HFF-Myc (cell line): ENCODE results near the gene RUFY3.

ENCODE experiments used
- DNase-seq: peaks from one replicate; pipeline ENCODE4 v3.0.0-alpha.2; 2011; ENCODE audit warnings: low read depth; ENCODE audit errors: extremely low read depth
- H3K4me3 ChIP-seq: replicated peaks from 2 replicates; pipeline ENCODE4 v1.5.1; 2011; ENCODE audit warnings: low read depth, mild to moderate bottlenecking, control low read depth, low read length
- CTCF ChIP-seq: IDR thresholded peaks from 2 replicates; pipeline ENCODE4 v1.5.1; 2012; ENCODE audit warnings: mild to moderate bottlenecking, low read depth, low read length, control low read depth; ENCODE audit errors: missing control alignments

The RUFY3 gene, protein sequence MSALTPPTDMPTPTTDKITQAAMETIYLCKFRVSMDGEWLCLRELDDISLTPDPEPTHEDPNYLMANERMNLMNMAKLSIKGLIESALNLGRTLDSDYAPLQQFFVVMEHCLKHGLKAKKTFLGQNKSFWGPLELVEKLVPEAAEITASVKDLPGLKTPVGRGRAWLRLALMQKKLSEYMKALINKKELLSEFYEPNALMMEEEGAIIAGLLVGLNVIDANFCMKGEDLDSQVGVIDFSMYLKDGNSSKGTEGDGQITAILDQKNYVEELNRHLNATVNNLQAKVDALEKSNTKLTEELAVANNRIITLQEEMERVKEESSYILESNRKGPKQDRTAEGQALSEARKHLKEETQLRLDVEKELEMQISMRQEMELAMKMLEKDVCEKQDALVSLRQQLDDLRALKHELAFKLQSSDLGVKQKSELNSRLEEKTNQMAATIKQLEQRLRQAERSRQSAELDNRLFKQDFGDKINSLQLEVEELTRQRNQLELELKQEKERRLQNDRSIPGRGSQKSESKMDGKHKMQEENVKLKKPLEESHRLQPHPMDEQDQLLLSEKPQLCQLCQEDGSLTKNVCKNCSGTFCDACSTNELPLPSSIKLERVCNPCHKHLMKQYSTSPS

GRCh38 chr4:70721747-70722146 is at the start of gene RUFY3:
Gene RUFY3 (plus strand): TSS chr4:70721964. CDS start chr4:70722574, 610 bp downstream.
- peak; percentile 78 for DNase-seq
- peak within 1 kb of the TSS; percentile 48 for H3K4me3 ChIP-seq

DNA sequence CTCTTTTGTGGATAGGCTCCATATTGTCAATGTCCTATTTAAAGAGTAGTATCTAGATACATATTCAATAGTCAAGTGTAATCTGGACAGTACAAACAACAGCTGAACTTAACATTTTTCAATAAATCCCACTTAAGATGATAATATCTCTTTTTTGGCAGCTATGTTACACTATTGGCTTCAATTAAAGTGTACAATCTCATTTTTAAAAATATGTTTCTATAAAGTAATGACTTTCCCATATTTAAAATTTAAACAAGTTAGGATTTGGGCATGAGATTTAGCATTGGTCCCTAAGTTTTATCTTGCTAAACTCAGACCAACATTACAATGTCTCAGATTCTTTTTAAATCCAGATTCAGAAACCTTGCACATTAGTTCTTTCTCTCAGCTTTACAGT is 47.6 kb upstream of the RUFY3 start:
- no peak for TF ChIP-seq CTCF
- no peak for DNase-seq
- H3K4me3 ChIP-seq = no peak overlapping the region

More at GRCh38 chr4:70721747-70722146, at the start of gene RUFY3:
- TF ChIP-seq CTCF = no peak

DNA sequence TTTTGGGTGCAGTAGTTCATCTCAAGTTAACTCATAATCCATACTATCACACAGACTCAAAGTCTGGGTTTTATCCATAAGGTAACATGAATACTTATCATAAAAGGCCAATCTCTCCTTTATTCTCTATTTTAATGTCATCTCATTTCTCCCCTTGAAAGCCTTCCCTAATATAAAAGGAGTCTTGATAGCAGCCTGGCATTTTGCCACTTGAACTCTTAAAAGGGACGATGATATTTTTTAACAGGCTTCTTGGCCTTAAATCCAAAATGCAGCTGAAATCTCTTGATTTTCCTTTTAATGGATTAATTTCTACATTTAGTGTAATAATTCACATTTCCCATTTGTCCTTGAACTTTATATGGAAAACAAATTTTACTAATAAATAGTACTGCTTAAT is 47.0 kb upstream of the RUFY3 start:
- no peak overlapping the region for H3K4me3 ChIP-seq
- no peak for DNase-seq
- TF ChIP-seq CTCF = no peak

- no peak overlapping the region for H3K4me3 ChIP-seq
- TF ChIP-seq CTCF = no peak
- DNase-seq = no peak
Measured at GRCh38 chr4:70676554-70677090, 45.1 kb upstream of the RUFY3 start.

GRCh38 chr4:70678383-70678999 is 43.3 kb upstream of the RUFY3 start:
- DNase-seq = no peak
- no peak overlapping the region for H3K4me3 ChIP-seq
- no peak for TF ChIP-seq CTCF

GRCh38 chr4:70680934-70681333 is 40.8 kb upstream of the RUFY3 start:
- H3K4me3 ChIP-seq = no peak overlapping the region

More at GRCh38 chr4:70680934-70681333, 40.8 kb upstream of the RUFY3 start:
- no peak for TF ChIP-seq CTCF
- no peak for DNase-seq
